Measurements from ENCODE around the gene SEC16B.

DNA sequence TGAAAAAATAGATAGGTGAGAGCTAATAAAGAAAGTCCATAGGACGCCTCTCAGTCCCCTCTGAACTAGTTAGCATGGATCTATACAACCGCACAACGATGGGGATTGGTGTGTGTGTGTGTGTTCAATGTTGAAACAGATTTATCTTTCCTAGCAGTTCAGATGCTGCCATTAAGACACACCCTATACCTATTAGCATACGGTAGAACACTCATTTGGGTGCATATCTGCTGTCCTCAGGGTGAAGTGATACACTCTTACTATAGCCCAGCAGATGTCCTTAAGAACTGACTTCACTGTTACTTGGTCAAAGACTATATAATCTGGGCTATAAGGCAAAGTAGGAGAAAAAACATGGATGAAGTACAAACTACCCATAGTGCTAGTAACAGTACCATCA lies 4.6 kb downstream of the SEC16B start:
- TF ChIP-seq, protein P1, sequence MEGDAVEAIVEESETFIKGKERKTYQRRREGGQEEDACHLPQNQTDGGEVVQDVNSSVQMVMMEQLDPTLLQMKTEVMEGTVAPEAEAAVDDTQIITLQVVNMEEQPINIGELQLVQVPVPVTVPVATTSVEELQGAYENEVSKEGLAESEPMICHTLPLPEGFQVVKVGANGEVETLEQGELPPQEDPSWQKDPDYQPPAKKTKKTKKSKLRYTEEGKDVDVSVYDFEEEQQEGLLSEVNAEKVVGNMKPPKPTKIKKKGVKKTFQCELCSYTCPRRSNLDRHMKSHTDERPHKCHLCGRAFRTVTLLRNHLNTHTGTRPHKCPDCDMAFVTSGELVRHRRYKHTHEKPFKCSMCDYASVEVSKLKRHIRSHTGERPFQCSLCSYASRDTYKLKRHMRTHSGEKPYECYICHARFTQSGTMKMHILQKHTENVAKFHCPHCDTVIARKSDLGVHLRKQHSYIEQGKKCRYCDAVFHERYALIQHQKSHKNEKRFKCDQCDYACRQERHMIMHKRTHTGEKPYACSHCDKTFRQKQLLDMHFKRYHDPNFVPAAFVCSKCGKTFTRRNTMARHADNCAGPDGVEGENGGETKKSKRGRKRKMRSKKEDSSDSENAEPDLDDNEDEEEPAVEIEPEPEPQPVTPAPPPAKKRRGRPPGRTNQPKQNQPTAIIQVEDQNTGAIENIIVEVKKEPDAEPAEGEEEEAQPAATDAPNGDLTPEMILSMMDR (IDR thresholded peaks at IDR 0.05; ENCODE audit: low read depth, low read length, missing input control), result no peak
- TF ChIP-seq FOXA1 (IDR thresholded peaks at IDR 0.05), result no peak

Measured in liver (tissue), 2 donors.